GM21717 (cell line): ENCODE data around the gene PARK7.
A peak's percentile ranks its signal among the peaks of the same experiment; 100 is the strongest.
"Not testable (repeated sequence)": the region's sequence is repeated elsewhere in the genome, so short reads cannot be mapped to it uniquely, and the experiment has no call there.

ENCODE experiments used
- ATAC-seq: cut with Tn5 transposase; IDR thresholded peaks from one replicate; pipeline ENCODE4 v1.9.1; 2021; ENCODE audit warnings: mild to moderate bottlenecking, moderate library complexity; ENCODE audit not compliant: unreplicated experiment

Gene PARK7

DNA sequence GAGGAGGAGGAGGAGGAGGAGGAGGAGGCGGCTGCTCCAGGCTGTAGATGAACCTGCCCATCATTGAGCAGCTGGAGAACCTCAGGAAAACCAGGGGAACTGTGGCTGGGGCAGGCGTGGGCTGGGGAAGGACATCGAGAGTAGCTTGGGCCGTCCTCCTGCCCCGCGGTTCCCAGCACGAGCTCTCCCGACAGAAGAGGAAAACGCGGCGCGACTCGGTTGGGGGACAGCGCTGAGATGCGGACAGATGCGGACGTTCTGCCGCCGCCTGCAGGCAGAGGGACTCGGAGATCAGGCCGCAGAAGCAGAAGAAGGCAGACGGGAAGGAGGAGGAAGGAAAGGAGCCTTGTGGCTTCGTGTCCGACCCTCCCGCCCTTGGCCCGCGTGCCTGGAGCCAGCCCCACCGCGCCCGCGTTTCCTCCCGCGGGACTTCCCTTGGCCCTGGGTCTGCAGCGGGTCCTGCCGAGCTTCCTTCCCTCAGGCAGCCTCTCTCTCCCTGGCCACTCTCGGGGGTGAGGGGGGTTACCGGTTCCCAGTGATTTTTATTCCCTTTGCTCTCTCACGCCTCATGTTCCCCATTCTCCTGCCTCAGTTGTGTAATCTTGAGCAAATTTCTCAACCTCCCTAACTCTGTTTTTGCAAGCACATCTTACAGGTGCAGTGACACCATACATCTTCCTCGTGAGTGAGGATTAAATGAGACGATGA, 19.1 kb upstream of the PARK7 start:
- no peak for ATAC-seq

DNA sequence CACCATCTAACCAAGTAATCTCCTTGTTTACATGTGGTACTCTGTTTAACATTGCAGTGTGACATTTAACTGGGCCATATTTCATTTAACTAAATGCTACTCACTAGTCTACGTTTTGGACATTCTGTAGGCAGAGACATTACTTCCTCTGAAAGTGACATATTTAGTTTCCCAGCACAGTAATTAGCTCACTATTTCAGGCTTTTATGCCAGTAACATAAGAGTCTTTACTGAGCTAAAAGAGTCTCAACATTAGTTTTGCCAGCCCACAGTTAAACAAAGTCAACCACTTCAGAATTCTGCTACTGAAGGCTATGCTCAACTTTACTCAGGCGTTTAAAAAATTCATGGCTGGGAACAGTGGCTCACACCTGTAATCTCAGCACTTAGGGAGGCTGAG, 18.3 kb upstream of the PARK7 start:
- no peak for ATAC-seq

DNA sequence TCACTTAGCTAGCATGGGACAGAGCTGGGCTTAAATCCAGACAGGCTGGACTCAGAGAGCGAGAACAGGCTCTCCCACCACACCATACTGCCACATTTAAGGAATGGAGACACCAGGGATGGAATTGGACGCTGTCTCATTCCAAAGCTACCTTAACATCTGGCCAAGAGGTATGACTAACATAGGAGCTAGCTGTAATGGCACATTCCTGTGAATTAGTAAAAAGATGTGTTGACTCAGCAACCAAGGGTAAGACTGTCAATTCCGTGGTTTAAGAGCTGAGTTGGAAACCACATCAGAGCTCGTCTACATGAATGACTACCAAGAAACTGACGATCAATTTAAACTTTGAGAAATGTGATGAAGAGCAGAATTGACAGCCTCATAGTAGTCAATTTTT, 12.6 kb upstream of the PARK7 start:
- no peak for ATAC-seq

DNA sequence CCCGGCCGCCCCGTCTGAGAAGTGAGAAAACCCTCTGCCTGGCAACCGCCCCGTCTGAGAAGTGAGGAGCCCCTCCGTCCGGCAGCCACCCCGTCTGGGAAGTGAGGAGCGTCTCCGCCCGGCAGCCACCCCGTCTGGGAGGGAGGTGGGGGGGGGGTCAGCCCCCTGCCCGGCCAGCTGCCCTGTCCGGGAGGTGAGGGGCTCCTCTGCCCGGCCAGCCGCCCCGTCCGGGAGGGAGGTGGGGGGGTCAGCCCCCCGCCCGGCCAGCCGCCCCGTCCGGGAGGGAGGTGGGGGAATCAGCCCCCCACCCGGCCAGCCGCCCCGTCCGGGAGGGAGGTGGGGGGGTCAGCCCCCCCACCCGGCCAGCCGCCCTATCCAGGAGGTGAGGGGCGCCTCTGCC, 8.7 kb upstream of the PARK7 start:
- not testable (repeated sequence) for ATAC-seq

DNA sequence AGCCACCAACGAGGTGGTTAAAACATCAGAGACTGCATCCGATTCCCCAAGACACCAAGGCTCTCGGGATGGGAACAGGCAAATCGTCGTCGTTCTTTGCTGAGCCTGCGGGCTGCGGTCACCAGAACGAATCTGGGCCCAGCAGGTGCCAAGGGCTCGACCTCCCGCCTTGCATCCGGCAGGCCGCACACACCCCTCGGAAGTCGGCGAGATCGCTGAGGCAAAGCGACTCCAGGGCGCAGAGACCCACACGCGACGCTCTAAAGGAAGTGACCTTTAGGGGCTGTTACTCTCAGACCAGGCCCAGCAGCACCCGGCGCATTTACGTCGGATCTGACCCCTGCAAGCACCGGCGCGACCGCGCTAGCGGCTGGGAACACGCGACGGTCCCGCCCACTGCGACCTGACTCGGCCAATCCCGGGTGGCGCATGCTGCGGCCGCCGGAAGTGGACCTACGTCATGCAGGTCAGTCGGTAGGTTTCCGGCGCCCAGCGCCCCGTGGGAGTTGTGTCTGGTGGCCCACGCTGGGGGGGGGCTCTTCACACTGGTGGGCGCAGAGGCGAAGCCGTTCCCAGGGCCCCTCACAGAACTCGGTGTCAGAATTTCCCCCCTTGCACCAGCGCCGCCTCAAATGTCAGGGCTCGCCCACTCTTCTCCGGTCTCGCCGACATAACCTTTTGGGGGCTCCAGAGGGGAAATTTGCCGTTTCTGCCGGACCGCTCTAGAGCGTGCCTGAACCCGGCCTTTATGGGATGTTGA, 7.5 kb upstream of the PARK7 start:
- ATAC-seq, result peak; percentile 94

DNA sequence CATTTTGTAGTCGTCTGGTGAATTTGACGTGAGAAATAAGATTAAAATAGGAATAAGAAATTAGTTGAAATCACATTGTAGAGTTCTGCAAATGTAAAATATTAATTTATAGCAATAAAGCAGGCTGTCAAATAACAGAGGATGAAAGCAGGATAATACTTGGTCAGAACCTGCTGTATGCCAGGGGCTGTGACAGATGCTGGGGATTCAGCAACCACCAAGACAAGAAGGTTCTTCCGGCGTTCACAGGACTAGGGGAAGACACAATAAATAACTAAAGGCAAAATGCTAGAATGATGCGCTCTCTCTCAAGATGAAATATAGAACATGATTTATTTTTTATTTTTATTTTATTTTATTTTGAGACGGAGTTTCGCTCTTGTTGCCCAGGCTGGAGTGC, 6.8 kb upstream of the PARK7 start:
- no peak for ATAC-seq

DNA sequence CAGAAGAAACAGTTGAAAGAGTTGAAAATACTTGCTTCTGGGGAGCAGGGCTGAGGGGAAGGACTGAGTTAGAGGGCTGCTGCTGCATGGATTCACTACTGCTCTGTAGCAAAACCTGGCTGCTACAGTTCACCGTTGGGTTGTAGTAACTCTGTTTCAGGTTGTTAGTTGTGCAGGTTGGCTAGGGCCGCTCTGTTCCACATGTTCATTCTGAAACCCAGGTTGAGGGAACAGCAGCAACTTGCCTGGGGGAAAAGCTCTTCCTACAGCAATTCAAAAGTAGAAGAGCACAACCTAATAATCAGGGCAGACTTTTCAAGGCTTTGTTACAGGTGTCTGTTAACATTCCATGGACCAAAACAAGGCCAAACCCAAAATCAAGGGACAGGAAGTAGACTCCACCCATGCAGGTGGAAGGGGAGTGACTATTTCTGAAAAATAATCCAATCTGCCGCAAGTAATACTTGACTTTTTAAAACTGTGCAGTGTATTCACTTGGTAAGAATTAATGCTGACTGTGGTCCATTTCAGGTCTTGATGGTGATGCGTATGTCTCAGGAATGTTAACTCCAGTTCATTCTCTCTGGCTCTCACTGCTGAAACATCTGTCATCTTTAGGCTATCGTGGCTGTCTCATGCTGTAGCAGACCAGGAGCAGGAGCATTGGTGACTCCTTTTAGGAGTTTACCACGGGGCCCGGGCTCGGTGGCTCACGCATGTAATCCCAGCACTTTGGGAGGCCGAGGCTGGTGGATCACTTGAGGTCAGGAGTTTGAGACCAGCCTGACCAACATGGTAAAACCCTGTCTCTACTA, 5.1 kb upstream of the PARK7 start:
- ATAC-seq, result no peak

DNA sequence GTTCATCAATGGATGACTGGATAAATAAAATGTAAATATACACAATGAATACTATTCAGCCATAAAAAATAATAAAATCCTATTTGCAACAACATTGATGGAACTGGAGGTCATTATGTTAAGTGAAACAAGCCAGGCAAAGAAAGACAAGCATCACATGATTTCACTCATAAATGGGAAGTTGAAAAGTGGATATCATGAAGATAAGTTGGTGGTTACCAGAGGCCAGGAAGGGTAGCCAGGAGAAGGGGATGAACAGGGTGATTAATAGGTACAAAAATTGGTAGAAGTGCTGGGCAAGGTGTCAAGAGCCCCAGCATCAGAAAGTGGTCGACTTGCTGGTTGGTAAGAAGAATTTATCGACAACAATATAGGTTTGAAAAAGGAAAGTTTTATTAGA, 1.3 kb upstream of the PARK7 start:
- no peak for ATAC-seq

DNA sequence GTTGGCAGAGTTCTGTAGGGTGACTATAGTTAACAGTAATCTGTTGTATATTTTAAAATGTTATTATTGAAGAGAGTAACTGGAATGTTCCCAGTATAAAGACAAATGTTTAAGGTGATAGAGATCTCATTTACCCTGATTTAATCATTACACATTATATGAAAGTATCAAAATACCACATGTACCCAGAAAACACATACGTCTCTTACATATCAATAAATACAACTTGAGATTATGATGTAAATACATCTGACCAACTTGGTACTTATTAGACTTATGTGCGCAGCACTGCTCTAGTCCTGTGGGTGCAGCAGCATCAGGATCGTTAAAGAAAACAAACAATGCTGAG, 670 bp upstream of the PARK7 start:
- ATAC-seq, result no peak

DNA sequence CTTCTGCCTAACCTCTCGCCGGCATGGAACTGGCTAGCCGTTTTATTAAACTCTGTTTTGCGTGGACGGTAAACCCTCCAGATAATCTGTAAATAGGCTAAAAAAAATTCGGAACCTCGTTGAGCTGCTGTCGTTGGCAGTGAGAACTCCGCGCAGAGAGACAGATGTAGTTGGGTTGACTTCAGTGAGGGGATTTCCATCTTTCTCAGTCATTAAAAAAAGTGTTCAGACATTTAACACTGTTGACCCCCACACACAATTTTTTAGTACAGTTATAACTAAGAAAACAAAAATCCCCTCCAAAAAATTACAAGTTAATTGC, 464 bp downstream of the PARK7 start:
- peak; percentile 21 for ATAC-seq

DNA sequence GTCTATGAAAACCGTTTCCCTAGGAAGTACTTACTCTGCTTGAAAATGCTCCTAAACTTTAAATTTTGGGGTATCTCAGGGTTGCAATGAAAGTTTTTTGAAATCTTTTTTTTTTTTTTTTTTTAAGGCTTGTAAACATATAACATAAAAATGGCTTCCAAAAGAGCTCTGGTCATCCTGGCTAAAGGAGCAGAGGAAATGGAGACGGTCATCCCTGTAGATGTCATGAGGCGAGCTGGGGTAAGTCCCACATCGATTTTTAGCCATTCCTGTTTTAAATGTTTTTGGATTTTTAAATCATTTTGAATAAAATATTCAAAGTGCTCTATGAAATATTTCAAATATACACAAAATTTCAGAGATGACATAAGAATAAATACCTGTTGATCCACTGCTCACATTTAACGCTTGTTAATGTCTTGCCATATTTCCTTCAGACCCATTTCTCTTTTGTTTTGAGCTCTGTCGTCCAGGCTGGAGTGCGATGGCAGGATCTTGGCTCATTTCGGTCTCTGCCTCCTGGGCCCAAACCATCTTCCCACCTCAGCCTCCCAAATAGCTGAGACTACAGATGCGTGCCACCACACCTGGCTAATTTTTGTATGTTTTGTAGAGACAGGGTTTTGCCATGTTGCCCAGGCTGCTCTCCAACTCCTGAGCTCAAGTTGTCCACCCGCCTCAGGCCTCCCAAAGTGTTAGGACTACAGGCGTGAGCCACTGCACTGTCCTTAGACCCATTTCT, 1.3 kb downstream of the PARK7 start:
- no peak for ATAC-seq

DNA sequence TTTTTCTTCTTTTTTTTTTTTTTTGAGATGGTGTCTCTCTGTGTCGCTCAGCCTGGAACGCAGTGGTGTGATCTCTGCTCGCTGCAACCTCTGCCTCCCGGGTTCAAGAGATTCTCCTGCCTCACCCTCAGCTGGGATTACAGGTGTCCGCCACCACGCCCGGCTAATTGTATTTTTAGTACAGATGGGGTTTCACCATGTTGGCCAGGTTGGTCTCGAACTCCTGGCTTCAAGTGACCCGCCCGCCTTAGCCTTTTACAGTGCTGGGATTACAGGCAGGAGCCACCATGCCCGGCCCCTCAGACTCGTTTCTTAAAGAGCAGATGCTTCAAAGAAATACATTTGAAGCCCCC, 1.8 kb downstream of the PARK7 start:
- not testable (repeated sequence) for ATAC-seq

DNA sequence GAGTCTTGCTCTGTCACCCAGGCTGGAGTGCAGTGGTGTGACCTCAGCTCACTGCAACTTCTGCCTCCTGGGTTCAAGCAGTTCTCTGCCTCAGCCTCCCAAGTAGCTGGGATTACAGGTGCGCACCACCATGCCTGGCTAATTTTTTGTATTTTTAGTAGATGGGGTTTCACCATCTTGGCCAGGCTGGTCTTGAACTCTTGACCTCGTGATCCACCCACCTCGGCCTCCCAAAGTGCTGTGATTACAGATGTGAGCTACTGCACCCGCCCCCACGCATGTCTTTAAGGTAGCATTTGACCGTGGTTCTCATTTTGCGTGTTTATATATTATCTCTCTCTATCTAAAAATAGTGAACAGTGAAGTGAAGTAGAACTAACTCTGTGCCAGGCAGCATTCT, 2.3 kb downstream of the PARK7 start:
- not testable (repeated sequence) for ATAC-seq

DNA sequence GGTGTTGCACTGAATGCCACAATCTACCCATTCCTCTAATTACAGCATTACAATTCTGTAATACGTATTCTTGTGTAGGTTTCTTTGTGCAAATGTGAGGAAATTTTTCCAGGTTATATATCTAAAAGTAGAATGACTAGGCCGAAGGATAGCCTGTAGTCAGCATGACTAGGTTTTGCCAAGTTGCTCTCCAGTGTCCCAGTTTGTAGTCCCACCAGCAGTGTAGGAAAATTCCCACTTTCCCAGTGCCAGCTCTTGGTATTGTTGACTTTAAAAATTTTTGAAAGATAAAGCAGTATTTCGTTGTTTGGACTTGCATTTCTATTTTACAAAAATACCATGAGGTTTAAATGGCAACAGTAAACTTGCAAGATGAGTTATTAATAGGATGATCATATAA, 3.0 kb downstream of the PARK7 start:
- ATAC-seq, result no peak

DNA sequence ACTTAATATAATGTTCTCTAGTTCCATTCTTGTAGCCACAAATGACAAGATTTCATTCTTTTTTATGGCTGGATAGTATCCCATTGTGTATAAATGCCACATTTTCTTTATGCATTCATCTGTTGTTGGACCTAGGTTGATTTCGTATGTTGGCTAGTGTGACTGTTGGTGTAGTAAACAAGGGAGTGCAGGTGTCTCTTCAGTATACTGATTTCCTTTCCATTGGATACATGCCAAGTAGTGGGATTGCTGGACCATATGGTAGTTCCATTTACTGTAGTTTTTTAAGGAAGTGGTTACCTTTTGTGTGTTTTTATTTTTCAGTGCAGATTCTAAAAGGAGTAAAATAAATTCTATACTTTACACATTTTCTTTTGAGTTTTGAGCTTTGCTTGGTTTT, 5.7 kb downstream of the PARK7 start:
- no peak for ATAC-seq

DNA sequence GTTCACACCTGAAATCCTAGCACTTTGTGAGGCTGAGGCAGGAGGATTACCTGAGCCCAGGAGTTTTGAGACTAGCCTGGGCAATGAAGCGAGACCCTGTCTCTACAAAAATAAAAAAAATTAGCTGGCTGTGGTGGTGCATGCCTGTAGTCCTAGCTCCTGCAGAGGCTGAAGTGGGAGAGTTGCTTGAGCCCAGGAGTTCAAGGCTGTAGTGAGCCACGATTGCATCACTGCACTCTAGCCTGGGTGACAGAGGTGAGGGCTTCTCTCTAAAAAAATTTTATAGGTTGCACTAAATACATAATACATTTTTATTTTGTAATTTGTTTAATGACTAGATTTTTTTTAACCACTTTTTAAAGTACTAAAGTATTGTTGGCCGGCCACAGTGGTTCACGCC, 6.1 kb downstream of the PARK7 start:
- no peak for ATAC-seq

DNA sequence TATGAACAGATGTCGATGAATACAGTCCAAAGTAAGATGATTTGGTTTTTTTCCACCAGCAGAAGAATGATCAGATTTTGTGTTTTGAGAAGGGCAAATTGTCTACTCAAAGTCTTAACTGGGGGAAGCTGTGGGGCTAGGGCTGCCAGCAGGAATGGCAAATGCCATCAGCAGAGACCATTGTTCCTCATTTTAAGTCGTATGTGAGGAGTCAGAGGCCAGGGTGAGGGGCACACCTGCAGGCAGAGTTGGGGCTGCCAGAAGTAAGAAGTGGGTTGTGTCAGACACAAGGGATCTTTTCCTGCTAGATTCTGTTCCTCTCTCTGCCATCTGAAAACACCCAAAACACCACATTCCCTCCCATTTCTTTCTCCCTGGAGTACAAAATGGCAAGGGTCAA, 8.7 kb downstream of the PARK7 start:
- ATAC-seq, result no peak

DNA sequence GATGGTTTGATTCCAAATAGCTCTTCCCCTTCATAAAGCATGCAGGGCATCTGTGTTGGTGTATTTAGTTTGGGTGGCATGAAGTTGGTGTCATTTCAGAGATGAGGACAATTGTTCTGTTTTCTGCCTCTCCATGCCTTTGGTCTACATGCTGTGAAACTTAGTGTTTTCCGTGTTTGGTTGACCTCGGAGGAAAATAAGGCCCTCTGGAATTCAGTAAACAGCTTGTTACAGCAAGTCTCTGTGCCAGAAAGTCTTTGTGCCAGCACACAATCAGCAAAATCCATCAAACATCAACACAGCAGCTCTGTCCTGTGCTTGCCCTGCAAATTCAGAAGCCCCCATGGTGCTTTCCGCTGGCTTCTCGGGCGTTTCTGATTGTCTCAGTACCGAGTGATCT, 9.5 kb downstream of the PARK7 start:
- no peak for ATAC-seq

DNA sequence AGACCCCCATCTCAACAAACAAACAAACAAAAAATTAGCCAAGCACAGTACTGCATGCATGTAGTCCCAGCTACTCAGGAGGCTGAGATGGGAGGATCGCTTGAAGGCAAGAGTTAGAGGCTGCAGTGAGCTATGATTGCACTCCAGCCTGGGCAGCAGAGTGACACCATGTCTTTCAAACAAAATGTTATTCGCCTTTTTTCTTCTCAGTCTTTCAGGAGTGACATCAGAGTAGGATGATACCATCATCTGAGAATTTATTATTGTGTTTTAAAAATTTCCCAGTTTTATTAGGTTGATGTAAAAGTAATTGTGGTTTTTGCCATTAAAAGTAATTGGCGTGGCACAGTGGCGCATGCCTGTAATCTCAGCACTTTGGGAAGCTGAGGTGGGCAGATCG, 10.8 kb downstream of the PARK7 start:
- no peak for ATAC-seq

DNA sequence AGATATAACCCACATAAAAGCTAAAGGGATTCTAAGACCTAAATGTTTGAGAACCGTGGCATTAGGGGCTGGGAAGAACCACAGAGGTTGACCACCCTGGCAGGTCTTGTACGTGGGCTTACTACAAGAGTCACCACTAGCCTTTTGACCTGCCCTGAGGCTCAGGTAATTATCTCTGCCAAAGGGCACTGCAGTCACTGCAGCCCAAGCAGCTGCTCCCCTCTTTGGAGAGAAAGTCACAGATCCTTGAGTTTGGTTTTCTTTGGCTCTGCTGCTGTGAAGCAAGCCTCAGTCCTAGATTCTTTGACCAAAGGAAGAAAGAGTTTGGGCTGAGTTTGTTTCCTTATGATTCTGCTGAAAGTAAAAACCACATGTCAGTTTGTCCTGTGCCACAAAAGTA, 11.6 kb downstream of the PARK7 start:
- ATAC-seq, result no peak

DNA sequence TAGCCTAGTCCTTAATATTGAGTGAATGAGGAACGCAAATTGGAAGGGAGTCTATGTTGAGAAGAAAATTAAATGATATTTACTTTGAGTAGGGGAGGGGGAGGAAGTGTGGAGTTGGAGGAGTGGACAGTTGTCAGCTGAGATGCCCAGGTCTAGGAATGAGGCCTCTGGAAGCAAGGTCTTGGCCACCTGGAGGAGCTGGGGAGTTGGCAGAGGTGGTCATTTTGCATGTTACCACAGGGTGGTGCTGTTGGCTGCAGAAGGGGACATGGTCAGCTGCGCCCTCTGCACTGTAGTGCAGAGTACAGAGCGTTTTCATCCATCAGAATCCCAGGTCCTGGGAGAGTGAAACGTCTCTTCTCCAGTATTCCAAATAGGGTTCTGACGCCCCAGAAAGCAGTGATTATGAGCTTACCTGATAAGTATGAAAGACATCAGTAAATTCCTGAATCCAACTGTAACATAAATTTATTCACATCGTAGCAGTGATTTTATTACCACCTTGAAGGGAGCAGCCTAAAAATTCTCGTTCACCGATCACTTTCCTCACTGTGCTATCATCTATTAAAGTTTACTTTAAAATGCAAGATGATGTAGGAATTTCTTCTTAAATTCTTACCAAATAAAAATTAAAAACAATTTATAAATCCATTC, 13.8 kb downstream of the PARK7 start:
- ATAC-seq, result no peak
